ENCODE results near the gene ITPK1.
"Not testable (repeated sequence)": the region's sequence is repeated elsewhere in the genome, so short reads cannot be mapped to it uniquely, and the experiment has no call there.

- TF ChIP-seq, protein P1, sequence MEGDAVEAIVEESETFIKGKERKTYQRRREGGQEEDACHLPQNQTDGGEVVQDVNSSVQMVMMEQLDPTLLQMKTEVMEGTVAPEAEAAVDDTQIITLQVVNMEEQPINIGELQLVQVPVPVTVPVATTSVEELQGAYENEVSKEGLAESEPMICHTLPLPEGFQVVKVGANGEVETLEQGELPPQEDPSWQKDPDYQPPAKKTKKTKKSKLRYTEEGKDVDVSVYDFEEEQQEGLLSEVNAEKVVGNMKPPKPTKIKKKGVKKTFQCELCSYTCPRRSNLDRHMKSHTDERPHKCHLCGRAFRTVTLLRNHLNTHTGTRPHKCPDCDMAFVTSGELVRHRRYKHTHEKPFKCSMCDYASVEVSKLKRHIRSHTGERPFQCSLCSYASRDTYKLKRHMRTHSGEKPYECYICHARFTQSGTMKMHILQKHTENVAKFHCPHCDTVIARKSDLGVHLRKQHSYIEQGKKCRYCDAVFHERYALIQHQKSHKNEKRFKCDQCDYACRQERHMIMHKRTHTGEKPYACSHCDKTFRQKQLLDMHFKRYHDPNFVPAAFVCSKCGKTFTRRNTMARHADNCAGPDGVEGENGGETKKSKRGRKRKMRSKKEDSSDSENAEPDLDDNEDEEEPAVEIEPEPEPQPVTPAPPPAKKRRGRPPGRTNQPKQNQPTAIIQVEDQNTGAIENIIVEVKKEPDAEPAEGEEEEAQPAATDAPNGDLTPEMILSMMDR (IDR thresholded peaks at IDR 0.05), result not testable (repeated sequence)
- TF ChIP-seq POLR2A (IDR thresholded peaks at IDR 0.05), result not testable (repeated sequence)
Observed at GRCh38 chr14:93111541-93111940, 4.2 kb downstream of the ITPK1 start.
